Stimulated activated CD8-positive, alpha-beta memory T cell treated with anti-CD3 and anti-CD28 coated beads, Interleukin-12 subunit alpha, Interleukin-12 subunit beta, amount 100 ng/mL, for 24 hours (primary cell): ENCODE data around the gene LRP2.
"Not testable (repeated sequence)": the region's sequence is repeated elsewhere in the genome, so short reads cannot be mapped to it uniquely, and the experiment has no call there.

Experiments
- DNase-seq: peaks from one replicate; pipeline ENCODE4 v3.0.0-alpha.2; 2020; ENCODE audit errors: extremely low read depth

Gene LRP2

GRCh38 chr2:169175112-169175511 lies 187.2 kb downstream of the LRP2 start:
- no peak for DNase-seq

GRCh38 chr2:169173876-169174275 lies 188.5 kb downstream of the LRP2 start:
- no peak for DNase-seq

GRCh38 chr2:169172914-169173313 lies 189.4 kb downstream of the LRP2 start:
- no peak for DNase-seq

GRCh38 chr2:169172151-169172735 lies 190.1 kb downstream of the LRP2 start:
- no peak for DNase-seq

GRCh38 chr2:169165791-169166190 lies 196.5 kb downstream of the LRP2 start:
- no peak for DNase-seq

- DNase-seq: no peak
These were observed 198.0 kb downstream of the LRP2 start for GRCh38 chr2:169164311-169164710.

- DNase-seq: no peak
These were observed 199.7 kb downstream of the LRP2 start for GRCh38 chr2:169162613-169163012.

- DNase-seq: no peak
These were observed 201.3 kb downstream of the LRP2 start for GRCh38 chr2:169160926-169161481.

GRCh38 chr2:169159686-169160085 lies 202.6 kb downstream of the LRP2 start:
- DNase-seq: no peak

GRCh38 chr2:169158874-169159273 lies 203.5 kb downstream of the LRP2 start:
- DNase-seq: no peak

GRCh38 chr2:169146220-169146619 lies 216.1 kb downstream of the LRP2 start:
- DNase-seq: no peak

GRCh38 chr2:169143998-169144397 lies 218.3 kb downstream of the LRP2 start:
- no peak for DNase-seq

GRCh38 chr2:169141713-169142352 lies 220.5 kb downstream of the LRP2 start:
- DNase-seq: no peak

- no peak for DNase-seq
These were observed 222.2 kb downstream of the LRP2 start for GRCh38 chr2:169139993-169140767.

GRCh38 chr2:169139145-169139544 lies 223.2 kb downstream of the LRP2 start:
- no peak for DNase-seq

GRCh38 chr2:169137924-169138323 lies 224.4 kb downstream of the LRP2 start:
- DNase-seq: no peak

- no peak for DNase-seq
These were observed 225.3 kb downstream of the LRP2 start for GRCh38 chr2:169136885-169137534.

GRCh38 chr2:169136428-169136827 lies 225.9 kb downstream of the LRP2 start:
- not testable (repeated sequence) for DNase-seq

- not testable (repeated sequence) for DNase-seq
These were observed 228.1 kb downstream of the LRP2 start for GRCh38 chr2:169134272-169134671.

GRCh38 chr2:169131587-169132512 lies 230.5 kb downstream of the LRP2 start:
- DNase-seq: no peak

- no peak for DNase-seq
These were observed 232.6 kb downstream of the LRP2 start for GRCh38 chr2:169129703-169130243.
